LNCaP clone FGC (cell line): ENCODE results near the gene CCM2.
"Not testable (repeated sequence)": the region's sequence is repeated elsewhere in the genome, so short reads cannot be mapped to it uniquely, and the experiment has no call there.

Experiments used
- DNase-seq: peaks from one replicate; pipeline ENCODE4 v3.0.0-alpha.2; 2011; ENCODE audit warnings: low read depth
- H3K4me3 ChIP-seq: 2 replicates; pipeline ENCODE4 v1.5.1; 2011; ENCODE audit warnings: mild to moderate bottlenecking, low read depth, low read length, control low read depth
- TF ChIP-seq, protein P1 (sequence below): IDR thresholded peaks from 2 replicates; pipeline ENCODE4 v1.5.1; 2012; ENCODE audit warnings: mild to moderate bottlenecking; ENCODE audit not compliant: control insufficient read depth, insufficient read depth; ENCODE audit errors: extremely low read depth

The CCM2 gene

DNA sequence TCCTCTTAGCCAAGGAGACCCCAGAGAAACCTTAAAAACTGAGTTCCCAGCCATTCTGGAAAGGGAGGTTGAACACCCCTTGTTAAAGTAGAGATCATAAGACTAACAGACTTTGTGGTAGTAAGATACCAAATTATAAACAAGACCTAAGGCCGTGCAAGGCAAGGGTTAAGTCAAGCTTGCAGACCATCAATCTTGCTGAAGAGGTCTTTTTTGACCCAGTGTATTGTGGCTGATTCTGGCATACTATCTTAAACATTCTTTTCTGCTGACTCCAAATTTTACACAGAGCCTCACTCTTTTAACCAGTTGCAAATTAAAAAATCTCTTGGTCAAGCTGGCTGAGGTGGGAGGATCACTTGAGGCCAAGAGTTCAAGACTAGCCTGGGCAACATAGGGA, 112.6 kb downstream of the CCM2 start:
- no peak for DNase-seq
- peak overlapping the region; percentile 83 for H3K4me3 ChIP-seq
- TF ChIP-seq, protein P1, sequence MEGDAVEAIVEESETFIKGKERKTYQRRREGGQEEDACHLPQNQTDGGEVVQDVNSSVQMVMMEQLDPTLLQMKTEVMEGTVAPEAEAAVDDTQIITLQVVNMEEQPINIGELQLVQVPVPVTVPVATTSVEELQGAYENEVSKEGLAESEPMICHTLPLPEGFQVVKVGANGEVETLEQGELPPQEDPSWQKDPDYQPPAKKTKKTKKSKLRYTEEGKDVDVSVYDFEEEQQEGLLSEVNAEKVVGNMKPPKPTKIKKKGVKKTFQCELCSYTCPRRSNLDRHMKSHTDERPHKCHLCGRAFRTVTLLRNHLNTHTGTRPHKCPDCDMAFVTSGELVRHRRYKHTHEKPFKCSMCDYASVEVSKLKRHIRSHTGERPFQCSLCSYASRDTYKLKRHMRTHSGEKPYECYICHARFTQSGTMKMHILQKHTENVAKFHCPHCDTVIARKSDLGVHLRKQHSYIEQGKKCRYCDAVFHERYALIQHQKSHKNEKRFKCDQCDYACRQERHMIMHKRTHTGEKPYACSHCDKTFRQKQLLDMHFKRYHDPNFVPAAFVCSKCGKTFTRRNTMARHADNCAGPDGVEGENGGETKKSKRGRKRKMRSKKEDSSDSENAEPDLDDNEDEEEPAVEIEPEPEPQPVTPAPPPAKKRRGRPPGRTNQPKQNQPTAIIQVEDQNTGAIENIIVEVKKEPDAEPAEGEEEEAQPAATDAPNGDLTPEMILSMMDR = no peak

DNA sequence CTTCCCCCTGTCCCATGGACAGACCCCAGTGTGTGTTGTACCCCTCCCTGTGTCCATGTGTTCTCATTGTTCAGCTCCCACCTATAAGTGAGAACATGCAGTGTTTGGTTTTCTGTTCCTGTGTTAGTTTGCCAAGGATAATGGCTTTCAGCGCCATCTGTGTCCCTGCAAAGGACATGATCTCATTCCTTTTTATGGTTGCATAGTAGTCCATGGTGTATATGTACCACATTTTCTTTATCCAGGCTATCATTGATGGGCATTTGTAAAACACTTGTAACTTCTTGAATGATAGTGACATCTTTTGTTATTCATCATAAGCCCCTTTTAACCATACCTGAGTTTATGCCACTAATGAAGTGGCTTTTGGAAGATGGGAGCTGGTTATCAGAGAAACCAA, 114.3 kb downstream of the CCM2 start:
- H3K4me3 ChIP-seq, DNase-seq: not testable (repeated sequence)

DNA sequence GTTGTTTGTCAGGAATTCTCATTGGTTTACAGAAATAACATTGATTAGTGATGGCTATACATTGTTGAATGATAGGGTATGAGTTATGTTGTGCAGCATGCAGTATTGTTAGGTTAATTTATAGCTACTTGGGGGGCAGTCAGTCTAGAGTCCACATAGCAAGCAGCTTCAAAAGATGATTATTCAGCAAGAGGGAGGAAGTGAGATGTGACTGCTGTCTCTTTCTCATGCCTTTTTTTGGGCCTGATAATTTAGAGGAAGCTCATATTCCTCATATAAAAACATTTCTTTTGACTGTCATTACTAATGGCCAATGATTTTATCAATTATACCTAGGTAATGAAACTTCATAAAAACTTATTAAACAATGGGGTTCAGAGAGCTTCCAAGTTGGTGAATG, 114.9 kb downstream of the CCM2 start:
- DNase-seq = no peak
- TF ChIP-seq, protein P1 = no peak
- H3K4me3 ChIP-seq = no peak overlapping the region

DNA sequence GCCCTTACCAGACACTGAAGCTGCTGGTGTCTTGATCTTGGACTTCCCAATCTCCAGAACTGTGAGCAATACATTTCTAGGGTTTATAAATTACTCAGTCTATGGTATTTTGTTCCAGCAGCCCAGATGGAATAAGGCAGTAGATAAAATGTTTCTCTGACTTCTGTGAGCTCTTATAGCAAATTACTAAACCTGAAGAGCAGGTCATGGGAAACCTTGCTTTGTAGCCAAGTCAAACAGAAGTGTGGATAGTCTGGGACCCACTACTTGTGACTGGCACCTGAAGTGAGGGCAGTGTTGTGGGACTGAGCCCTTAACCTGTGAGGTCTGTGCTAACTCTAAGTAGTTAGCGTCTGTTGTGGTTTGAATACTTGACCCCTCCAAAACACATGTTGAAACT, 116.0 kb downstream of the CCM2 start:
- H3K4me3 ChIP-seq = no peak overlapping the region
- TF ChIP-seq, protein P1 = no peak
- no peak for DNase-seq

DNA sequence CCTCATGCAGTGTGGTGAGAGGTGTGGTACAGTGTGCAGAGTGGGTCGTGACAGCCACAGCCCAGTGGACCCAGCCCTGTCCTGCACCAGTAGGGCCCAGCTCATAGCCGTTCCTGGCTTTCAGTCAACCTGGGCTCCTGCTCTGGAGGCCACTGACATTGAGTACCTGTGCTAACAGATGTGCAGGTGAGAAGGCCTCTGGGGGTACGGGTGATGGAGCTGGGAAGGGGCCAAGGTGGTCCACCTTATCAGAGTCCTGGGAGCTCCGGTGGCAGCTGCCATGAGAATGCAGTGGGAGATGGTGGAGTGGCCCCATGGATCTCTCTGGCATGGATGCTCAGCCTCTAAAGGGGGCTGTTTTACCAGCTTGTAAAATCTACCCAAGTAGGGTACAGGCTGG, 117.6 kb downstream of the CCM2 start:
- DNase-seq = no peak
- TF ChIP-seq, protein P1 = no peak
- no peak overlapping the region for H3K4me3 ChIP-seq

DNA sequence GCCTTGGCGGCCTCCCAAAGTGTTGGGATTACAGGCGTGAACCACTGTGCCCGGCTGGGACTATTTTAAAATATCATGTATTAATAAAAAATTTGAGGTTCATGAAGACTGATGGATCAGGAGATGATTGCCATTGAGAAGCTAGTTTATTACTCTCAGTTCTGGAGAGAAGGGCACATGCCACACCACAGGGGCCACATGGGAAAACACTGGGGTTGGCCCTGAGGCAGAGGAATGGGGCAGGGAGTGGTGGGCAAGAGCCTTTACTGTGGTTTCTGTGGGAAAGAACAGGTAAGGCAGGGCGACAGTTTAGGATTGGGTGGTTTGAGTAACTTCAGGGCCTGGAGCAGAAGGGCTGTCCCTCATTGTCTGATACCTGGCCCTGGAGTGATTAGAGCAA, 118.3 kb downstream of the CCM2 start:
- DNase-seq = no peak
- no peak overlapping the region for H3K4me3 ChIP-seq
- TF ChIP-seq, protein P1 = no peak

DNA sequence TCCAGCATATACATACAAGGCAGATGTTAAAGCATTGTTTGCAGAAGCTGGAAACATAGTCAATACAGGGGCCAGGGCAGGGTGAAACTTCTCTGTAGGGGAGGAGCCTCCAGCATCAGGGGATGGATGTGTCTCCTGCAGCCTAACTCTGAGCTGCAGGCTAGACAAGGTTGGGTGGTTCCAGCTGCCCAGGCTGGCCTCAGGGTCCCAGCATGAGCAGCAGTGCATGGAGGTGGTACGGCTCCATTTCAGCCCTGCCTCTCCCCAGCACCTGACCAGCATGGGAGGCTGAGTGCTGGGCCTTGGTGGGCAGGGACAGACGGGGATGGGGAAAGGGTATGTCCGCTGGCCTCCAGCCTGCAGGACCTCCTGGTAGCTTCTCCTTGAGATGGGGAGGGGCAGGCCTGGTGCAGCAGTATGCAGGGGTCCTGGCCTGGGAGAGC, 118.9 kb downstream of the CCM2 start:
- TF ChIP-seq, protein P1 = no peak
- DNase-seq = no peak

More for the DNA sequence above, 118.9 kb downstream of the CCM2 start:
- H3K4me3 ChIP-seq = no peak overlapping the region
